OCI-LY1 (cell line): ENCODE measurements around the gene ALOX15.
"Not testable (repeated sequence)": the region's sequence is repeated elsewhere in the genome, so short reads cannot be mapped to it uniquely, and the experiment has no call there.

Source experiments
- H2AFZ ChIP-seq: fragments of 200-600 bp; sonication (generic), shearing (Covaris generic); 2 replicates; pipeline ENCODE4 v1.6.0; 2014; ENCODE audit warnings: antibody characterized with exemption, mild to moderate bottlenecking, low read length
- H3F3A ChIP-seq: fragments of 200-600 bp; sonication (generic), shearing (Covaris generic); 2 replicates; pipeline ENCODE4 v1.6.0; 2014; ENCODE audit warnings: mild to moderate bottlenecking, antibody characterized with exemption, low read length, moderate library complexity; ENCODE audit not compliant: insufficient read depth
- H3K27ac ChIP-seq: fragments of 200-600 bp; sonication (generic); 2 replicates; pipeline ENCODE4 v1.5.1; 2014; ENCODE audit warnings: low read length, mixed run types, mild to moderate bottlenecking, low read depth; ENCODE audit not compliant: poor library complexity, severe bottlenecking
- H3K27me3 ChIP-seq: fragments of 200-600 bp; sonication (generic); 2 replicates; pipeline ENCODE4 v1.6.0; 2014; ENCODE audit warnings: antibody characterized with exemption, mild to moderate bottlenecking, low read length, moderate library complexity; ENCODE audit not compliant: insufficient read depth
- H3K36me3 ChIP-seq: fragments of 200-600 bp; sonication (generic); 2 replicates; pipeline ENCODE4 v1.6.1; 2014; ENCODE audit warnings: mild to moderate bottlenecking, antibody characterized with exemption, low read length, moderate library complexity, mixed read lengths; ENCODE audit not compliant: insufficient read depth
- H3K4me1 ChIP-seq: fragments of 200-600 bp; sonication (generic); 2 replicates; pipeline ENCODE4 v1.5.1; 2014; ENCODE audit warnings: mild to moderate bottlenecking, low read length, moderate library complexity; ENCODE audit not compliant: insufficient read depth, severe bottlenecking
- H3K4me2 ChIP-seq: fragments of 200-600 bp; sonication (generic), shearing (Covaris generic); 2 replicates; pipeline ENCODE4 v1.6.1; 2014; ENCODE audit warnings: low read length
- H3K4me3 ChIP-seq: fragments of 200-600 bp; sonication (generic); 2 replicates; pipeline ENCODE4 v1.5.1; 2014; ENCODE audit warnings: low read length, low read depth, mild to moderate bottlenecking, mixed read lengths; ENCODE audit not compliant: poor library complexity, severe bottlenecking
- H3K79me2 ChIP-seq: fragments of 200-600 bp; shearing (Covaris generic); 2 replicates; pipeline ENCODE4 v1.6.1; 2016; ENCODE audit warnings: mixed run types, low read length, mixed read lengths; ENCODE audit not compliant: insufficient read depth
- H3K9ac ChIP-seq: fragments of 200-600 bp; sonication (generic), shearing (Covaris generic); 2 replicates; pipeline ENCODE4 v1.6.1; 2014; ENCODE audit warnings: mild to moderate bottlenecking, low read length, mixed read lengths
- H3K9me2 ChIP-seq: fragments of 200-600 bp; sonication (generic), shearing (Covaris generic); 2 replicates; pipeline ENCODE4 v1.6.1; 2014; ENCODE audit warnings: low read depth, mild to moderate bottlenecking, low read length, mixed read lengths
- H3K9me3 ChIP-seq: fragments of 200-600 bp; shearing (Covaris generic); 2 replicates; pipeline ENCODE4 v1.6.1; 2014; ENCODE audit warnings: low read length, mixed read lengths
- H4K20me1 ChIP-seq: fragments of 200-600 bp; sonication (generic), shearing (Covaris generic); 2 replicates; pipeline ENCODE4 v1.6.0; 2016; ENCODE audit warnings: mild to moderate bottlenecking, low read length; ENCODE audit not compliant: insufficient read depth
- EZH2 ChIP-seq: fragments of 200-600 bp; sonication (generic), shearing (Covaris generic); IDR thresholded peaks from 2 replicates; pipeline ENCODE4 v1.8.0; 2017; ENCODE audit warnings: borderline replicate concordance, mixed run types, mild to moderate bottlenecking, antibody characterized with exemption, low read length, moderate library complexity, mixed read lengths
- TF ChIP-seq, protein P1 (sequence below): fragments of 200-600 bp; sonication (generic), shearing (Covaris generic); IDR thresholded peaks from 2 replicates; pipeline ENCODE4 v1.5.1; 2017; ENCODE audit warnings: mild to moderate bottlenecking, antibody characterized with exemption, low read length, moderate library complexity, mixed read lengths

The ALOX15 gene

DNA sequence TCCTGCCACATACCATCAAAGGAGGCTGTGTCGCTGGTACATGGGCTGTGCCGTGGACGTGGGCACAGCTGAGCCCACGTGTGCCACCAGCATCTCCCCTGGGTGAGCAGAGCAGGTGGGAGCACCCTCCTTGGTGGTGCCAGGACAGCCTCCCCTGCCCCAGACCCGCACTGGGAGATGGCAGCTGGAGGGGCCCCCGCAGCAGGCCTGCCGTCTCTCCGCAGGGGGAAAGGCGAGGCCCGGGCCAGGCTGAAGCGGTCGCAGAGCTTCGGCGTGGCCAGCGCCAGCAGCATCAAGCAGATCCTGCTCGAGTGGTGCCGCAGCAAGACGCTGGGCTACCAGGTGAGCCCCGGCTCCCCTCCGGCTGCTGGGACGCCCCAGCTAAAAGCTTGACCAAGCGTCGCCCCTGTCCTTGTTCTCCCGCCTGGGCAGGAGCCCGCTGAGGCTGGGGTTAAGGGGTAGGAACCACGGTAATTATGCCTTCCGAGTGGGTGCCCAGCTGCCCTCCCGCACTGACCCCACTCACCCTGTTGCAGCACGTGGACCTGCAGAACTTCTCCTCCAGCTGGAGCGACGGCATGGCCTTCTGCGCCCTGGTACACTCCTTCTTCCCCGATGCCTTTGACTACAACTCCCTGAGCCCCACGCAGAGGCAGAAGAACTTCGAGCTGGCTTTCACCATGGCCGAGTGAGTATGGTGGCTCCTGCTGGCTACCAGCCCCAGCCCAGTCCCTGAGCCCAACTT is 44.7 kb downstream of the ALOX15 start:
- Histone ChIP-seq H3K36me3 (no peaks in the 10 kb centered on the region), H3K79me2 (no peaks in the 10 kb centered on the region), H4K20me1 (no peaks in the 10 kb centered on the region), H2AFZ (no peak overlapping the region), H3K4me3 (no peak overlapping the region), H3K4me1 (no peaks in the 10 kb centered on the region), H3K27ac (no peak overlapping the region), H3K9me2 (no peaks in the 10 kb centered on the region), H3K9me3 (no peaks in the 10 kb centered on the region), H3K9ac (no peak overlapping the region), H3K27me3 (no peaks in the 10 kb centered on the region; the same call in 1 of the 2 replicates), H3K4me2 (no peak overlapping the region), H3F3A (no peaks in the 10 kb centered on the region)
- TF ChIP-seq, protein P1, sequence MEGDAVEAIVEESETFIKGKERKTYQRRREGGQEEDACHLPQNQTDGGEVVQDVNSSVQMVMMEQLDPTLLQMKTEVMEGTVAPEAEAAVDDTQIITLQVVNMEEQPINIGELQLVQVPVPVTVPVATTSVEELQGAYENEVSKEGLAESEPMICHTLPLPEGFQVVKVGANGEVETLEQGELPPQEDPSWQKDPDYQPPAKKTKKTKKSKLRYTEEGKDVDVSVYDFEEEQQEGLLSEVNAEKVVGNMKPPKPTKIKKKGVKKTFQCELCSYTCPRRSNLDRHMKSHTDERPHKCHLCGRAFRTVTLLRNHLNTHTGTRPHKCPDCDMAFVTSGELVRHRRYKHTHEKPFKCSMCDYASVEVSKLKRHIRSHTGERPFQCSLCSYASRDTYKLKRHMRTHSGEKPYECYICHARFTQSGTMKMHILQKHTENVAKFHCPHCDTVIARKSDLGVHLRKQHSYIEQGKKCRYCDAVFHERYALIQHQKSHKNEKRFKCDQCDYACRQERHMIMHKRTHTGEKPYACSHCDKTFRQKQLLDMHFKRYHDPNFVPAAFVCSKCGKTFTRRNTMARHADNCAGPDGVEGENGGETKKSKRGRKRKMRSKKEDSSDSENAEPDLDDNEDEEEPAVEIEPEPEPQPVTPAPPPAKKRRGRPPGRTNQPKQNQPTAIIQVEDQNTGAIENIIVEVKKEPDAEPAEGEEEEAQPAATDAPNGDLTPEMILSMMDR = no peak
- no peak for TF ChIP-seq EZH2

DNA sequence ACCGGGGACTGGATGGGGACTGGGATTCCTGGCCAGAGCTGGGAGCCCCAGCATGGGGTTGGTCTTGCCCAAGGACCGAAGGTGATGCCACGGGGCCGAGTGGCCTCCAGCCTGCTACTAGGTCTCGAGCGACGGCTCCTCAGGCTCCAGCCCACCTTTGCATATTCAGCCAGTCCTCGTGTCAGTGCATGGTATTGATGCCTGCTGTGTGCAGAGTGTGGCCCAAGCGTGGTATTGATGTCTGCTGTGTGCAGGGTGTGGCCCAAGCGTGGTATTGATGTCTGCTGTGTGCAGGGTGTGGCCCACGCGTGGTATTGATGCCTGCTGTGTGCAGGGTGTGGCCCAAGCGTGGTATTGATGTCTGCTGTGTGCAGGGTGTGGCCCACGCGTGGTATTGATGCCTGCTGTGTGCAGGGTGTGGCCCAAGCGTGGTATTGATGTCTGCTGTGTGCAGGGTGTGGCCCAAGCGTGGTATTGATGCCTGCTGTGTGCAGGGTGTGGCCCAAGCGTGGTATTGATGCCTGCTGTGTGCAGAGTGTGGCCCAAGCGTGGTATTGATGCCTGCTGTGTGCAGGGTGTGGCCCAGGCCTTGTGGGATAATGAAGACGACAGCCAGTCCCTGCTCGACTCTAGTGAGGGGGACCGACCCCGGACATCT is 45.7 kb downstream of the ALOX15 start:
- H3K27ac ChIP-seq, H3K4me3 ChIP-seq, H3K9me3 ChIP-seq, H3K9ac ChIP-seq, H4K20me1 ChIP-seq, H3K9me2 ChIP-seq, H3K4me2 ChIP-seq, H3K79me2 ChIP-seq, H3F3A ChIP-seq, H3K4me1 ChIP-seq, H2AFZ ChIP-seq, H3K36me3 ChIP-seq, H3K27me3 ChIP-seq: not testable (repeated sequence)

DNA sequence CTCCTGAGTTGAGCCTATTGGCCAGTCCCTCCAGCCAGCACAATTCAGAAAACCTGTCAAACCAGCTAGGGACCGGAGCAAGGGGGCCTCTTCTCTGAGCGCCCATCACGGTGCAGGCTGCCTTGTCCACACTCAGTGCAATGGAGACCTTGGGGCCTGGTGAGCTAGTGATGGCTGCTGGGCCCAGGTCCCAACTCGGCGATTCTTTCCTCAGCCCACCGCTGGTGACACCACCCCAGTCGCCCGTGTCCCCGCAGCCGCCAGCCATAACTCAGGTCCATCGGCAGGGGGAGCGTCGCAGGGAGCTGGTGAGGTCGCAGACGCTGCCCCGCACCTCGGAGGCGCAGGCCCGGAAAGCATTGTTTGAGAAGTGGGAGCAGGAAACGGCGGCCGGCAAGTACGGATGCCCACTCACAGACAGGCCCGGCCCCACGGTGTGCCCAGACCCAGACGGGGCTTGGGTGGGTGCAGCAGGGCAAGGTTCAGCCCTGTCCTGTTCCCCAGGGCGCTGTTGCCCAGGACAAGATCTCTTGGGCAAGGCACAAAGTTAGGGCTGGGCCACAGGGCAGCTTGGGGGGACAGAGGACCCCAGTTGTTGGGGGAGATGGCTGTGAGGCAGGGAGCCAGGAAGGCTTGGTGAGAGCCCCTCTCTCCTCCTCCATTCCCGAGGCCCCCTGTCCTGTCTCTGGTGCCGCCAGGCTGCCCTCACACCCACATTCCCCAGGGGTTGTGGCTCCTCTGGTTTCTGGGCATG is 46.4 kb downstream of the ALOX15 start:
- Histone ChIP-seq H3F3A (no peaks in the 10 kb centered on the region), H2AFZ (no peak overlapping the region), H3K27ac (no peak overlapping the region), H3K9me3 (no peaks in the 10 kb centered on the region), H3K4me3 (no peak overlapping the region), H3K4me1 (no peaks in the 10 kb centered on the region), H3K9ac (no peak overlapping the region), H3K9me2 (no peaks in the 10 kb centered on the region), H3K79me2 (no peaks in the 10 kb centered on the region), H3K27me3 (peaks cover 13% of the 10 kb centered on the region; the same call in 1 of the 2 replicates), H3K36me3 (no peaks in the 10 kb centered on the region), H3K4me2 (no peak overlapping the region), H4K20me1 (no peaks in the 10 kb centered on the region)
- TF ChIP-seq EZH2 = no peak
- TF ChIP-seq, protein P1 = peak; percentile 53
